ENCODE results near the gene TRIM7.
"Not testable (repeated sequence)": the region's sequence is repeated elsewhere in the genome, so short reads cannot be mapped to it uniquely, and the experiment has no call there.

The TRIM7 gene

GRCh38 chr5:181210698-181211097 is 5.7 kb upstream of the TRIM7 start:
- not testable (repeated sequence) for DNase-seq

- not testable (repeated sequence) for DNase-seq
Measured at GRCh38 chr5:181210148-181210547, 5.2 kb upstream of the TRIM7 start.

GRCh38 chr5:181209006-181209405 is 4.0 kb upstream of the TRIM7 start:
- DNase-seq = not testable (repeated sequence)

GRCh38 chr5:181207960-181208253 is 2.9 kb upstream of the TRIM7 start:
- DNase-seq = no peak

- DNase-seq = no peak
Measured at GRCh38 chr5:181207214-181207959, 2.4 kb upstream of the TRIM7 start.

GRCh38 chr5:181205761-181206649 is 1.0 kb upstream of the TRIM7 start:
- no peak for DNase-seq

- no peak for DNase-seq
Measured at GRCh38 chr5:181204113-181204825, 727 bp downstream of the TRIM7 start.

- DNase-seq = no peak
Measured at GRCh38 chr5:181203777-181204112, 1.3 kb downstream of the TRIM7 start.

GRCh38 chr5:181203093-181203711 is 1.8 kb downstream of the TRIM7 start:
- no peak for DNase-seq

GRCh38 chr5:181200816-181201215 is 4.2 kb downstream of the TRIM7 start:
- DNase-seq = no peak

- DNase-seq = no peak
Measured at GRCh38 chr5:181199881-181200638, 4.9 kb downstream of the TRIM7 start.

GRCh38 chr5:181198905-181199519 is 6.0 kb downstream of the TRIM7 start:
- no peak for DNase-seq

GRCh38 chr5:181198106-181198685 is 6.8 kb downstream of the TRIM7 start:
- DNase-seq = no peak

GRCh38 chr5:181197326-181197951 is 7.6 kb downstream of the TRIM7 start:
- DNase-seq = no peak

GRCh38 chr5:181195249-181195761 is 9.7 kb downstream of the TRIM7 start:
- DNase-seq = no peak

GRCh38 chr5:181194489-181195248 is 10.3 kb downstream of the TRIM7 start:
- DNase-seq = no peak

GRCh38 chr5:181193656-181194055 is 11.3 kb downstream of the TRIM7 start:
- no peak for DNase-seq

GRCh38 chr5:181192337-181193046 is 12.5 kb downstream of the TRIM7 start:
- no peak for DNase-seq

Data from NCI-H1105 treated with DMSO at 0.1 percent for 48 hours (cell line).